Loucy (cell line): ENCODE data around the gene CHD9NB.

ENCODE experiments used
- EZH2phosphoT487 ChIP-seq: fragments of 200-600 bp; IDR thresholded peaks from 2 replicates; pipeline ENCODE4 v1.6.1; 2018; ENCODE audit warnings: antibody characterized with exemption, mild to moderate bottlenecking, moderate library complexity, borderline replicate concordance
- TF ChIP-seq, protein P1 (sequence below): fragments of 200-600 bp; sonication (generic); conservative IDR thresholded peaks from 2 replicates; pipeline ENCODE4 v1.5.1; 2014; ENCODE audit warnings: mild to moderate bottlenecking, antibody characterized with exemption, low read length

DNA sequence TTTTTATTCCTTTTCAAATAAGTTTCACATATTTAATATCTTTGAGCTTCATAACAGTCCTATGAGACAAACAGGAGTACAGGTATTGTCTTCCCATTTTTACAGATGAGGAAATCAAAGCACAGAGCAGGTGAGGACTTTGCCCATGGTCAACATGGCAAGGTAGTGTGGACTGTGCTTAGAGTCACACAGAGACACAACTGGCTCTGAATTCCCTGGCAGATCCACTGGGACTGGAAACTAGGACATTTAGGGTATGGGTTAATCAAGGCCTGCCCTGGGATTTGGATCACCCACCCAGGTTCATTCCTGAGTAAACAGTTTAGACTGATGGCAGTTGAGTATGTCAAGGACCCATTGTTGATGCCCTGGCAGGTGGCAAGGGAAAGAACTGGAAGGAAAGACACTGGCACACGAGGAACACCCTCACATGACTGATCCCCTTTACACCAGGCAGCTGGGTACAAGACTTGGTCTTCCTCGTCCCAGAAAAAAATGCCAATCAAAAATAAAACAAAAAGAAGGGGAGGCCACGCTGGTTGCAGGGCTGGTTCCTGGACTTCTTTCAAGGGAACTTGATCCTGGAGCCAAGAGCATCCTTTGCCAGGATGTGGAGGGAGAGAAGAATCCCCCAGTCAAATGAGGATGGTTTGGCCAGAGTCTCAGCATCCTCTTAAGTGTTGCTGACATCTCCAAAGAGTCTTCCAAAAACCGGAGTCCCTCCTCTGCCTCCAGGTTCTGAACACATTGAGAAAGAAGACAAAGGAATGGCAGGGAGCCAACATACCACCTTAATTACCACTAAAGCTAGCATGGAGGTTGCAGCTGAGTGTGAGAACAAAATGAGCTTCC, 37.0 kb upstream of the CHD9NB start:
- TF ChIP-seq, protein P1, sequence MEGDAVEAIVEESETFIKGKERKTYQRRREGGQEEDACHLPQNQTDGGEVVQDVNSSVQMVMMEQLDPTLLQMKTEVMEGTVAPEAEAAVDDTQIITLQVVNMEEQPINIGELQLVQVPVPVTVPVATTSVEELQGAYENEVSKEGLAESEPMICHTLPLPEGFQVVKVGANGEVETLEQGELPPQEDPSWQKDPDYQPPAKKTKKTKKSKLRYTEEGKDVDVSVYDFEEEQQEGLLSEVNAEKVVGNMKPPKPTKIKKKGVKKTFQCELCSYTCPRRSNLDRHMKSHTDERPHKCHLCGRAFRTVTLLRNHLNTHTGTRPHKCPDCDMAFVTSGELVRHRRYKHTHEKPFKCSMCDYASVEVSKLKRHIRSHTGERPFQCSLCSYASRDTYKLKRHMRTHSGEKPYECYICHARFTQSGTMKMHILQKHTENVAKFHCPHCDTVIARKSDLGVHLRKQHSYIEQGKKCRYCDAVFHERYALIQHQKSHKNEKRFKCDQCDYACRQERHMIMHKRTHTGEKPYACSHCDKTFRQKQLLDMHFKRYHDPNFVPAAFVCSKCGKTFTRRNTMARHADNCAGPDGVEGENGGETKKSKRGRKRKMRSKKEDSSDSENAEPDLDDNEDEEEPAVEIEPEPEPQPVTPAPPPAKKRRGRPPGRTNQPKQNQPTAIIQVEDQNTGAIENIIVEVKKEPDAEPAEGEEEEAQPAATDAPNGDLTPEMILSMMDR: no peak
- TF ChIP-seq EZH2phosphoT487: no peak
